T47D (cell line): ENCODE measurements around the gene EMP2.
A peak's percentile ranks its signal among the peaks of the same experiment; 100 is the strongest.
"Not testable (repeated sequence)": the region's sequence is repeated elsewhere in the genome, so short reads cannot be mapped to it uniquely, and the experiment has no call there.

ENCODE experiments used
- DNase-seq, 2 experiments: peaks; one replicate each; pipeline versions ENCODE4 v3.0.0 to v3.0.0-alpha.2; 2011 to 2012; ENCODE audit warnings: low read depth in 1 of 2, low spot score in 1 of 2
- JUND ChIP-seq: IDR thresholded peaks from 2 replicates; pipeline ENCODE4 v1.6.1; 2012; ENCODE audit warnings: low read depth
- in situ Hi-C: cut with HindIII; loops from 2 replicates; pipeline ENCODE4 v1.10.0; 2016; ENCODE audit warnings: low sequenced_read_pairs, low pct_unique_long_range_greater_than_20kb

The EMP2 gene

GRCh38 chr16:10565167-10565566 is 15.2 kb downstream of the EMP2 start:
- in situ Hi-C loops = no loop called here
- no peak for DNase-seq
- no peak for TF ChIP-seq JUND

DNA sequence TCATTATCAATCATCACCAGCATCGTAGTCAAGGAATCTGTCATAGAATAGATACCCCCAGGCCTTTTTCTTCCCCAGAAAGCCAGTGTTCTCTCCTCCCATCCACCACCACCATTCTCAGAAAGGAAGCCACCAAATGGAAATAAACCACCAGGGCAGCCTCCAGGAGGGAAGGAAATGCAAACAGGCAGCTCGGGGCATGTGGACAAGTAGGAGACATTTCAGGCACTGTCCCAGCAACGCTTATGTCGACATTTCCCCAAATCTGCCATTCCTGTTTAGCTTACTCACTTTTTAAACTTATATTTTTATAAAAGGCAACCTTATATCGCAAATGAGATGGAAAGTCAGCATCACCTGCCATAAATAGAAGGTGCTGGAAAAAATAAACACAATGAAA is 15.8 kb downstream of the EMP2 start:
- no peak for DNase-seq
- in situ Hi-C loops = no loop called here
- no peak for TF ChIP-seq JUND

- no peak for DNase-seq
- in situ Hi-C loops = no loop called here
- TF ChIP-seq JUND = no peak
These were observed 18.0 kb downstream of the EMP2 start for GRCh38 chr16:10562361-10562899.

DNA sequence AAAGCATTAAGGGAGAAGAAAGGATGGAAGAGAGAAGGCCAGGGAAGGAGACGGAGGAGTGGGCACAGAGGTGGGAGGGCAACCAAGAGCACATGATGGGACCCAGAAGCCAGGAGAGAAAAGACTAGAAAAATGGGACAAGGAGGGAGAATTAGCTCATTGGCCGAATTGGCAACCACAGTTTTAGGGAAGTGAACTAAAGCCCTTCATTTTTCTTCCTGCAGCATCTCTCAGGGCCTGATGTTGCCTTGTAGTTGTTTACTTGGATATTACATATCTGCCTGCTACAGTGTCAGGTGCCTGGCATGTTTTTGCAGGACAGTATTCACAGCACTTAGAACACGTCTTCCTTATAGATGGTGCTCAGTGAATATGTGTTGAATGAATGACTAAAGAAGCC is 19.0 kb downstream of the EMP2 start:
- in situ Hi-C loops = no loop called here
- no peak for DNase-seq
- no peak for TF ChIP-seq JUND

GRCh38 chr16:10561001-10561400 is 19.4 kb downstream of the EMP2 start:
- DNase-seq = no peak
- in situ Hi-C loops = no loop called here
- TF ChIP-seq JUND = no peak

DNA sequence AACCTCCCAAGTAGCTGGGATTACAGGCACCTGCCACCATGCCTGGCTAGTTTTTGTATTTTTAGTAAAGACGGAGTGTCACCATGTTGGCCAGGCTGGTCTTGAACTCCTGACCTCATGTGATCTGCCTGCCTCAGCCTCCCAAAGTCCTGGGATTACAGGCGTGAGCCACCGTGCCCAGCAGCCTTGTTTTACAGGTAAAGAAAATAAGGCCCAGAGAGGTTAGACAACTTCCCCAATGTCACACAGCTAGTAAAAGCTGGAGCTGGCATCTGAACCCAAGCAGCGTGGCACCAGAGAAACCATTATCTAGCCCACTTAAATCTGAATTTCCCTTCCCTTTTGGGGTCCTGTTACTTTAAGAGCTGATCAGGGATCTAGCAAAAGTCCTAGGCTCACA is 20.6 kb downstream of the EMP2 start:
- DNase-seq, in situ Hi-C loops: not testable (repeated sequence)

DNA sequence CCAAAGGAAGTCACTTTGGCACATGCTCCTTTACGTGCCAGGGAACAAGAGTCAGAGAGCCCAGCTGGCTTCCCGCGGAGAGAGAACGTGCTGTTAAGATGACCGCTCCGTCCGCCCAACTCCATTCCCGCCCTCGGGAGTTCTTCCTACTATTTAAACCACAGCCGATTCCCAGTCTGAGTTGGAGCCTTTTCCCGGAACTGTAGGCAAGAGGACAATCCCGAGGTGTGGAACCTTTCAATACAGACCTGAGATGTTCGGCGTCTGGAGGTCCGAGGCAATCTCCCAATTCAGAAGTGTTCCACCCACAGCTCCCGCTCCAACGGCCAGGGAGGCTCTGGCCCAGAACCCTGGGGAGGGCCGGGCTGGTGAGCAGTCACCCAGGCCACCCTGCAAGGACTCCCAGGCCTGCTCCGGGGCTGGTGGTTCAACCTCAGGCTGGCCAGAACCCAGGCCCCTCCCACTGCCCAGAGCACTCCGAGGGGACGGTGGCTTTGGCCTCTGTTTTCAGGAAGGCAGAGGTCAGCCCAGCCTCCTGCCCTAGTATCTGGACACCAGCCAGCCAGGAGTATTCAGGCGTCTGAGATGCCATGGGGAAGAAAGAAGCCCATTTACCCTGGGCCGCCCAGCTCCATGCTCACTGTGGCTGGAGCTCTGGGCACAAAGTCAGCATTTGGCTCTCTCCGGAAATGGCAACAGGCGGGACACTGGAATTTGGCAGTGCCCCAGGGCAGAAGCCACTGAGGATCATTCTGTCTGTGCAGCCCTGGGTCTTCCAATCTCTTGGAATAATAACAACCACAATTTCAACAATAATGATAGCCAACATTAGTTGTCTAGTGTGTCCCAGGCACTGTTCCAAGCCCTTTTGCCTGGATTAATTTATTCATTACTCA is 21.4 kb downstream of the EMP2 start:
- DNase-seq = peak in 1 of 2 experiments; percentile 78
- in situ Hi-C loops = no loop called here
- TF ChIP-seq JUND = no peak

- DNase-seq = peak in 1 of 2 experiments; percentile 41
- in situ Hi-C loops = no loop called here
- no peak for TF ChIP-seq JUND
These were observed 22.1 kb downstream of the EMP2 start for GRCh38 chr16:10558305-10558704.

- TF ChIP-seq JUND = no peak
- no peak for DNase-seq
- in situ Hi-C loops = no loop called here
These were observed 22.6 kb downstream of the EMP2 start for GRCh38 chr16:10557750-10558149.

DNA sequence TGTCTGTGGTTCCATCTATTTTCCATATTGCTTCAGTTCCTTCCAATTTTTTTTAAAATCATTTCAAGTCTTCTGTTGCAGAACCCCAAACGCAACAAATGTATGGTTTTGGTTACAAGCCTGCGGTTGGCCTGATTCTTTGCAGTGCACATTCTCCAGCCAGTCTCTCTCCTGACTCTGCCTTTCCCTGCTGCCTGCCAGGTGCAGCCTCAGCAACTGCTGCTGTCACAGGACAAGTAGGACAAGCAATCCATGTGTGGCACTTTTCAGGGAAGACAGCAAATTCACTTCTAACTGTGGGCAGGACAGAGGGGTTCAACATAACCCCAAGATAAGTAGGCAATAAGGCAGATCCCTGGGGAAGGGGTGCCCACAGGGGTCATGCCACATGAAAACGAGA is 24.2 kb downstream of the EMP2 start:
- no peak for TF ChIP-seq JUND
- no peak for DNase-seq
- in situ Hi-C loops = no loop called here

DNA sequence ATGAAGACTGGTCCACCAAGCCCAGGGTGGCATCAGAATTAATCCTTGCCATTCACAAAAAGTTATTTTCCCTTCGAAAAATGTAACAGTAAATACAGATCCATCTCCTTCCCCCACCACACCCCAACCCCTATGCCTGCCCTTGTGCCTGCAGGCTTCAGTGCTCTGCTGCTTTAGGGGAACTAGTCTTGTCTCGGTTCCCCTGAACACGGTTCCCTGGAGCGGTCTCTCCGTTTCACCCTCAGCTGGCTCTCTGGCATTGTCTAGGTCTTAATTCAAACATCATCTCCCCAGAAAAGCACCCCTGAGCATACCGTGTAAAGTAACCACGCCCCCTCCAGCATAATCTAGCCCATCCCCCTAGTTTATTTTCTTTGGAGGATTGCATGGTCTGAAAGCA is 25.8 kb downstream of the EMP2 start:
- DNase-seq = no peak
- in situ Hi-C loops = no loop called here
- TF ChIP-seq JUND = no peak

- no peak for TF ChIP-seq JUND
These were observed 27.4 kb downstream of the EMP2 start for GRCh38 chr16:10552998-10553491.

GRCh38 chr16:10552281-10552680 is 28.1 kb downstream of the EMP2 start:
- TF ChIP-seq JUND = no peak
- in situ Hi-C loops = no loop called here
- no peak for DNase-seq

More at GRCh38 chr16:10552998-10553491, 27.4 kb downstream of the EMP2 start:
- in situ Hi-C loops = no loop called here
- DNase-seq = no peak

DNA sequence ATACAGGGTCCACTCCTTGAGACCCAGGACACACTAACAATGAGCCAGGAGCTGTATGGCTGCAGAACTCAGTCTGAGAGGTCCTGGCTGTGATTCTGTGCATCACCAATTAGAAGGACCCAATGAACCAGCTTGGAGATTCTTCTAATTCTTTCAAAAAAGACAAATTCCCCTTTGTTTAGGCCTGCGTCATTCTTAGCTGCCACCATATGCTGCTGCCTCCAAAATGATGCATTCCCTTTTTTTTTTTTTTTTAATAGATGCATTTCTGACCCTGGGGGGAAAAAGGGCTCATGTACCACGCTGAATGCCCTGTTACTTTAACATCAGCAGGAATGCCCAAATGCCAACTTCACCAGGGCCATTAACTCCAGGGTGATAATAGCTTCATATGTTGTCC is 28.5 kb downstream of the EMP2 start:
- in situ Hi-C loops = no loop called here
- DNase-seq = no peak
- TF ChIP-seq JUND = no peak
